NCI-H2227 (cell line): ENCODE data around the gene MACROD1.
A peak's percentile ranks its signal among the peaks of the same experiment; 100 is the strongest.

Experiments used
- DNase-seq: peaks from one replicate; lab custom pipeline; 2025; ENCODE audit not compliant: unreplicated experiment; lab: John Stamatoyannopoulos, UW

Gene MACROD1

GRCh38 chr11:64093233-64094039 is 72.5 kb downstream of the MACROD1 start:
- DNase-seq, result no peak

DNA sequence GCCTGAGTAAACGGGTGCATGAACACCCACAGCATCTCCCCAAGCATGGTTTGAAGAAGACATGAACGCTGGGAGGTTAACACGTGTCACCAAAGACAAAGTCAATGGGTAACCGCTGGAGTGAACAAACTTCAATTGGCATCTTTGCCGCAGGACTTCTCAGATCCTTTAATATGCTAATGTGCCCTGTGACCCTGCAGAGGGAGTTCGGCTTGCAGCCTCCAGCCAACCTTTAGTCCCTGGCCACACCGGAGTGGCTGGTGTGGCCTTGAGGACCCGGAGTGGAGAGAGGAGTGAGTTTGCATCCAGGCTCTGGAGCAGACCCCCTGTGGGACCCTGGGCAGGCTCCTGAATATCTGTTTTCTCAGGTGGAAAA is 73.2 kb downstream of the MACROD1 start:
- DNase-seq, result no peak

DNA sequence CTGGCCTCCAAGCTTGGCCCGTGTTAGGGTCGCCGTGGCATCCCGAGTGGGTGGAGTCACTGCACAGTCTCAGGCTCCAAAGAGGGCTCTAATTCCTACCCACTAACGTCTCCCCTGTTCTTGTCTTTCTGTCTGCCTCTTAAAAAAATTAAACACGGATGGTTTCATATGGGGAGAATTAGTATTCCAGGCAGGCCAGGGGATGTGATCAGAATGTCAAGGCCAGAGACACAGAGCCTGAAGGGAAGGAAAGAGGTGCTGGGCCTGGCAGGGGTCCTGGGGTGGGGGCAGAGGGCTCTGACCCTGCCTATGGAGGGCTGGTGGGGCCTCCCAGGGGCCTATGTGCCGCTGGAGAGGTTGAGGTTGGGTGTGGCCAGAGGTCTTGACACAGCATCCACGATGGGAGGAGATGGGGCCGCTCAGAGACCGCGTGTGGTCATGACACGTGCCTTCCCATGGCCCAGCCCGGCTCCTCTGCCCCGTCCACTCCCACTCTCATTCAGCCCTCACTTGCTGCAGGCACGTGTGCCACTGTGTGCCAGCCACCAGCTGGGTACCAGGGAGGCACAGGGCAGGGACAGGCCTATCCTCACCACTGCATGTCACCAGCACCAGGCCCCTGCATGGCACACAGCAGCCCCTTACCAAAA is 73.7 kb downstream of the MACROD1 start:
- DNase-seq, result no peak

- no peak for DNase-seq
These were observed 75.0 kb downstream of the MACROD1 start for GRCh38 chr11:64090806-64091516.

- no peak for DNase-seq
These were observed 75.8 kb downstream of the MACROD1 start for GRCh38 chr11:64089915-64090805.

GRCh38 chr11:64089493-64089892 is 76.4 kb downstream of the MACROD1 start:
- no peak for DNase-seq

DNA sequence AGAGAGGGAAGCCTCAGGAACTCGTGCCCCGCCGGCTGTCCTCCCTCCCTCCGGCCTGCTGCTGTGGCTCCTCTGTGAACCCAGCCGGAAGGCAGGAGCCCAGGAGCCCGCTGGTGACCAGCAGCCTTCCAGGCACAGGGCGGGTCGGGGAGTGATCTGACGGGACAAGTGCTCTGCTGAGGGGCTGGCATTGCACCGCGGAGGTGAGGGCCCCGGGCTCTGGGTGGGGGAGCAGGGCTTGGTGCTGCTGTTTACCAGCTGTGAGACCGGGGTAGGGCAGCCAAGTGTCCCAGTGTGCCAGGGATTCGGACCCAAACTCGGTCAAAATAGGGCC is 76.9 kb downstream of the MACROD1 start:
- no peak for DNase-seq

DNA sequence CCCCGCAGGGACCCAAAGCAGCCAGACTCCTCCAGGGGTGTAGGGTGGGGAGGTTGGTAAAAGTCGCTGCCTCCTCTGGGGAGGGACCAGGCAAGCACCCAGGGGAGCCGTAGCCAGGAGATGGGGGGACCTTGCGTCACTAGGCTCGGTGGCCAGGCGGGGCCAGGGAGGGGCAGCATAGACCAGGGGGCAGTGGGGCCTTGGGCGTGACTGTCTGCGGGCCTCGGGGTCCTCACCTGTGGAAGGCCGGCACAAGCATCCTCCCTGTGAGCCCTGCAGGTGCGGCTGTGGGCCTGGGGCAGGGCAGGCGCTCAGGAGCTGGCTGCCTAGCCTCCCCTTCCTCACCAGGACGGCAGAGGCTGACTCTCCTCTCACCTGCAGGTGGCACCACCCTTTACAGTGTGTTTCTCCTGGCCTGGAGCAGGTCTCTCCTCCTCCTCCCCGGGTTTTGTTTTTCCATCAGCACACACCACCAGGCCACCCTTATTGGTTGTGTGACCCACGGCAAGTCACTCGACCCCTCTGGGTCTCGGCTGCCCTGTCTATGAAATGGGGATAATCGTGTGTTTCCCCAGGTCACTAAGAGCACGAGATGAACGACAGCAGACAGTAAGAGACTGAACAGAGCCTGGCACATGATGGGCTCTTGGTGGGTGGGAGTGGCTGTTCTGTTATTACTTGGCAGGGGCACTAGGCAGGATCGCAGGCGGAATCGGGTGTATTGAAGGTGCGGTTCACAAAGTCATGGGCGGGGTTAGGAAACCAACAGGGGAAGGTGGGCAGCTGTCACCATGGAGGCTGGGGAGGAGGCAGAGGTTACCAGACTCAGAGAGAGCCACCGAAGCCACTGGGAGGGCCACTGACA is 77.5 kb downstream of the MACROD1 start:
- DNase-seq, result no peak

DNA sequence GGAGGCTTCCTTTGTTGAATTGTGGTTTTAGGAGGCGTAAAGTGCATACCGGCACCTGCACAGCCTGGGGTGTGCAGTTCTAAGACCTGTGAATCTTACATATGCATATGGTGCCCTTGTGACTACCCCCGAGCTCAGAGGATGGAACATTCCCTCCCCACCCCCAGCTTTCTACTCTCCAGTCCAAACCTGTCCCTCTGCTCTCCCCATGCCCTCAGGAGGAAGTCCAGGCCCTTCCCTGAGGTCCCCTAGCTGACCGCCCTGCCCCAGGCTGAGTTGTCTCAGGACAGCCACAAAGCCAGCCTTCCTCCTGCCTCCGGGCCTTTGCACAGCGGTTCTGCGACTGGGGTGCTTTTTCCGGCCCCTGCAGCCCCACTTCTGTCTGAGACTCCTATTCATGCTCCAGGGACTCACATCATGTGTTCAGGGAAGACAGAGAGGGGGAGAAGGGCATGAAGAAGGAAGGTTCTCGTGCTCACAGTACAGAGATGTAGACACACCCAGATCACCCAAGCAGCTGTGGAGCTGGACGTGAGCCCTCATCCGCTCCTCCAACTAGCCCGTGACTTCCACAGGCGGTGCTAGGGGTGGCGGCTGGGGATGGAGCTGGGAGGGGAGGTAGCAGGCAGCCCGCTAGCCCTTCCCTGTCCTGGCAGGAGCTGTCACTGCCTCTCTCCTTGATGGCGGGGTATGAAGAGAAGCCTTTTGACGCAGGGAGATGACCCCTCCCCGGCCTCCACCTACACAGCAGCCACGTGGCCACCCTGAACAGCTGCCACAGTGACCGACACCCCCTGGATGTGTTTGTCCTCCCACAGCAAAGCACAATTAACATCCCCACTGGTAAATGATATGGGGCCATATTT is 79.4 kb downstream of the MACROD1 start:
- DNase-seq, result peak; percentile 52

DNA sequence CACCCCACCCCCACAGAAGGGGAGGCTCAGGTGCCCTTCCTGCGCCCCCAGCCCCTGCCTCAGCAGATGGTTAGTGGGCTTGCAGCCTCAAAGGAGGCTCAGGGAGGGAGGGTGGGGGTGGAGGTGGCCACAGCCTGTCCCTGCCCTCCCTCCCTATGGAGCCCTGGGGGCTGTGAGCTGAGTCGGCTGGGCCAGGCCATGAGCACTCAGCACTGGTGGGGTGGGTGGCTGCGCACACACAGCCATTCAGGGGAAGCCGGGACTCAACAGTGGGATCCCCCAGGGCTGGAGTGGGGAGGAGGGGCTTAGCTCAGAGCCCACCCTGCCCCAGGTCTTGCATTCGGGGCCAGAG is 80.0 kb downstream of the MACROD1 start:
- DNase-seq, result no peak

- DNase-seq, result no peak
These were observed 80.8 kb downstream of the MACROD1 start for GRCh38 chr11:64084951-64085710.

- no peak for DNase-seq
These were observed 81.6 kb downstream of the MACROD1 start for GRCh38 chr11:64084146-64084950.

DNA sequence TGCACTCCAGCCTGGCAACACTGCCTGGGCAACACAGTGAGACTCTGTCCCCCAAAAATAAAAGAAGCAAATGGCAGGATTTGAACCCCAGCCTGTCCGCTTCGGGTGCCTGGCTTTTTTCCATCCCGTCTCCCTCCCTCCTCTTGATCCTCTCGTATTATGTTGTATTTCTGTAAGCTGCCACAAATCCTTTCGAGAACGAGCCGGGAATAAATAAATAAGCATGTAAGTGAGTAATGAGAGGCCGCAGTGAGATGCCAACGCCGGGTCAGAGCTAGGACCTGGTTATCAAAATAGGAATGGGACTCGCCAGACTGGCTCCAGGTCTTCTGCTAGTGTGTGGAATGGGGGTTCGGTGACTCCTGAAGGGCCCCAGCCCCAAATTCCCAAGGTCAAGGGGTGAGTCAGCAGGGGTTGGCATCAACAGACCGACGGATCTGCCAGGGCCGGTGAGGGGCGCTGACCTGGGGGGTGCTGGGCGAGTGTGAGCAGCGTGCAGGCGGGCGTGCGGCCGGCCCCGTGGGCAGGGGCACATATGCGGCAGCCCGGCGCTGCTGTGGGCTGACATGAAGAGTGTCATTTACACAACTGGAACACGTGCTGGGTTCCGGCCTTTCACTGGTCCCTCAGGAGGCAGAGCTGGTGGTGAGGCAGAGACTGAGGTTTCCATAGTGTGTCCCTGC is 82.4 kb downstream of the MACROD1 start:
- DNase-seq, result no peak

DNA sequence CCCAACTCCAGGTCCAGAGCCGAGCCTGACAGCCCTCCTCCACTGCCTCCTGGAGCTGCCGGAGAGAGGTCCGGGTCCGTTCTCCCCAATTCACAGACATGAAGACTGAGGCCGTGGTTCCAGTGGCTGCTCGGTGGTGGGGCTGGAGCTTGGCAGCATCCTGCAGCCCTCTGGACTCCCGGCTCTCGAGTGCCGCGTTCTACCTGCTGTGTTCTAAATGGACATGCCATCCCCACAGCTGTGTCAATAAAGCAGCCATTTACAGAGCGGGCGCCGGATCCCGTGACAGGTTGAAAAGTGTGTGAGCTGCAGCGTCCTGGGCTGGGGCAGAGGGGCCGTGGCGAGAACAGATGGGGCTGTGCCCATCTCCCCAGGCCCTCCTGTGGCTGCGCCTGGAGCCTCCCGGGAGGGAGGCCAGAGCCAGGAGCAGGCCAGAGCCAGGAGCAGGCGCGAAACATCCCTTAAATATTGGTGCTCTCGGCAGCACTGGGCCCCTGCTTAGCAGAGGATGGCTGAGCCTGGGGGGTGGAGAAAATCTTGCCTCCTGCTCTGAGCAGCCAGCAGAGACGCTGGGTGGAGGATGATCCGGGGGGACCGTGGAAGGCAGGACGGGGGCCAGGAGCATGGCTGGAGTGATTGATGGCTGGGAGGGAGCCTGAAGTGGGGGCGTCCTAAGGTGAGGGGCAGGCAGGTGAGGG is 84.0 kb downstream of the MACROD1 start:
- DNase-seq, result peak; percentile 84

- DNase-seq, result no peak
These were observed 85.5 kb downstream of the MACROD1 start for GRCh38 chr11:64080390-64080789.

DNA sequence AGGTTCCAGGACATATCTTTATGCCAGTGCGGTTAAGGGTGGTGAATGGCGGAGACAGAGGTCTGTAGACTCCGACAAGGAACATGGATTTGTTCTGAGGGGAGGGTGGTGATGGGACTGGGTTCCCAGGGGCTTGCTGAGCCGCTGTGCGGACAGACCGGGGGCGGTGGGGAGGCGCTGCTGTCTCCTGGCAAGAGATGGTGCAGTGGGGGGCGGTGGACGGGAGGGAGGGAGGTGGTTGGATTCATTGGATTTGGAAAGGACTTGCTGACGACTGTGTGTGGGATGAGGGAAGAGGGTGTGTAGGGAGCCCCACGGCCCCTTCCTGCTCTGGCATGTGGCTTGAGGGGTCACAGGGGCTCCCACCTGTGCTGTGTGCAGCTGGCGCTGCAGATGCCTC is 87.0 kb downstream of the MACROD1 start:
- no peak for DNase-seq

GRCh38 chr11:64078284-64078683 is 87.6 kb downstream of the MACROD1 start:
- peak; percentile 46 for DNase-seq
